H9 (cell line): Measurements from ENCODE around the gene PHLDA3. TPM values are rescaled to one million over a fixed set of nuclear protein-coding genes. Genes with fewer than 3 reads are reported as not detected.

ENCODE experiments used
- DNase-seq: peaks from one replicate; pipeline ENCODE4 v3.0.0-alpha.2; 2017
- H2AFZ ChIP-seq: one replicate; pipeline ENCODE4 v1.6.1; 2013; ENCODE audit warnings: mild to moderate bottlenecking, low read length, control low read depth, moderate library complexity
- H2AK5ac ChIP-seq: 2 replicates; pipeline ENCODE4 v1.6.1; 2013; ENCODE audit warnings: low read length, control low read depth, mixed read lengths; ENCODE audit not compliant: insufficient read length
- H2BK120ac ChIP-seq: one replicate; pipeline ENCODE4 v1.6.1; 2013; ENCODE audit warnings: low read depth, mild to moderate bottlenecking, low read length, control low read depth, inconsistent platforms; ENCODE audit not compliant: poor library complexity, severe bottlenecking
- H2BK12ac ChIP-seq: 2 replicates; pipeline ENCODE4 v1.6.1; 2013; ENCODE audit warnings: low read length, control low read depth, mixed read lengths, low read depth; ENCODE audit not compliant: insufficient read length
- H2BK15ac ChIP-seq: 2 replicates; pipeline ENCODE4 v1.6.1; 2013; ENCODE audit warnings: low read depth, low read length, control low read depth
- H2BK20ac ChIP-seq: one replicate; pipeline ENCODE4 v1.6.1; 2013; ENCODE audit warnings: low read depth, mild to moderate bottlenecking, low read length, control low read depth, inconsistent platforms; ENCODE audit not compliant: poor library complexity, severe bottlenecking
- H2BK5ac ChIP-seq: 2 replicates; pipeline ENCODE4 v1.6.1; 2013; ENCODE audit warnings: low read length, control low read depth, mixed read lengths; ENCODE audit not compliant: insufficient read length
- H3K14ac ChIP-seq: 2 replicates; pipeline ENCODE4 v1.6.1; 2013; ENCODE audit warnings: low read length, control low read depth; ENCODE audit not compliant: insufficient read depth
- H3K18ac ChIP-seq: 2 replicates; pipeline ENCODE4 v1.6.1; 2013; ENCODE audit warnings: low read depth, mild to moderate bottlenecking, mixed read lengths, low read length, control low read depth; ENCODE audit not compliant: insufficient read length
- H3K23ac ChIP-seq: 2 replicates; pipeline ENCODE4 v1.6.1; 2013; ENCODE audit warnings: low read length, control low read depth, mixed read lengths, low read depth; ENCODE audit not compliant: insufficient read length
- H3K23me2 ChIP-seq: 2 replicates; pipeline ENCODE4 v1.6.1; 2013; ENCODE audit warnings: low read depth, mild to moderate bottlenecking, mixed read lengths, low read length, control low read depth; ENCODE audit not compliant: insufficient read length, poor library complexity, severe bottlenecking
- H3K27ac ChIP-seq: 2 replicates; pipeline ENCODE4 v1.5.1; 2013; ENCODE audit warnings: low read length, control low read depth, mixed read lengths, low read depth; ENCODE audit not compliant: insufficient read length
- H3K27me3 ChIP-seq: 2 replicates; pipeline ENCODE4 v1.6.1; 2013; ENCODE audit warnings: low read length, control low read depth, inconsistent platforms; ENCODE audit not compliant: insufficient read depth
- H3K4ac ChIP-seq: 2 replicates; pipeline ENCODE4 v1.6.1; 2013; ENCODE audit warnings: low read depth, mild to moderate bottlenecking, control low read depth, inconsistent platforms, low read length, moderate library complexity
- H3K4me1 ChIP-seq: 2 replicates; pipeline ENCODE4 v1.6.1; 2013; ENCODE audit warnings: low read length, control low read depth, inconsistent platforms; ENCODE audit not compliant: insufficient read depth
- H3K4me2 ChIP-seq: 2 replicates; pipeline ENCODE4 v1.6.1; 2013; ENCODE audit warnings: low read length, control low read depth, mixed read lengths; ENCODE audit not compliant: insufficient read length, insufficient read depth
- H3K56ac ChIP-seq: 2 replicates; pipeline ENCODE4 v1.6.1; 2013; ENCODE audit warnings: low read depth, mild to moderate bottlenecking, mixed read lengths, low read length, control low read depth; ENCODE audit not compliant: insufficient read length
- H3K79me1 ChIP-seq: 2 replicates; pipeline ENCODE4 v1.6.1; 2013; ENCODE audit warnings: low read depth, mild to moderate bottlenecking, moderate library complexity, low read length, control low read depth, inconsistent platforms; ENCODE audit not compliant: insufficient read depth, poor library complexity, severe bottlenecking
- H3K79me2 ChIP-seq: 2 replicates; pipeline ENCODE4 v1.6.1; 2013; ENCODE audit warnings: low read length, control low read depth, inconsistent platforms; ENCODE audit not compliant: insufficient read depth
- H3K9ac ChIP-seq: 2 replicates; pipeline ENCODE4 v1.6.1; 2013; ENCODE audit warnings: low read length, control low read depth, mixed read lengths; ENCODE audit not compliant: insufficient read length; ENCODE audit errors: extremely low read depth
- H3K9me3 ChIP-seq: one replicate; pipeline ENCODE4 v1.6.1; 2013; ENCODE audit warnings: low read depth, low read length, inconsistent platforms; ENCODE audit not compliant: control insufficient read depth
- H3T11ph ChIP-seq: one replicate; pipeline ENCODE4 v1.6.1; 2013; ENCODE audit warnings: mild to moderate bottlenecking, low read length, control low read depth, inconsistent platforms
- H4K20me1 ChIP-seq: one replicate; pipeline ENCODE4 v1.6.1; 2013; ENCODE audit not compliant: control insufficient read depth, insufficient read length, insufficient read depth
- H4K5ac ChIP-seq: 2 replicates; pipeline ENCODE4 v1.6.1; 2013; ENCODE audit warnings: low read depth, mild to moderate bottlenecking, mixed read lengths, low read length, control low read depth; ENCODE audit not compliant: insufficient read length
- H4K8ac ChIP-seq: replicated peaks from 2 replicates; pipeline ENCODE4 v1.6.1; 2013; ENCODE audit warnings: low read length, control low read depth, mixed read lengths, low read depth; ENCODE audit not compliant: insufficient read length
- H4K91ac ChIP-seq: 2 replicates; pipeline ENCODE4 v1.6.1; 2013; ENCODE audit warnings: low read depth, mild to moderate bottlenecking, moderate library complexity, mixed read lengths, low read length, control low read depth; ENCODE audit not compliant: insufficient read length
- H3K27ac Mint-ChIP-seq, 3 experiments: 2 replicates in 2 of 3; 3 replicates in 1 of 3; pipeline ENCODE4 v1.8.0; 2020 to 2021; ENCODE audit warnings: mixed read lengths in 3 of 3, mild to moderate bottlenecking in 1 of 3, moderate library complexity in 1 of 3
- H3K27me3 Mint-ChIP-seq: 2 replicates; pipeline ENCODE4 v1.8.0; 2021; ENCODE audit warnings: low read depth, mild to moderate bottlenecking, moderate library complexity, mixed read lengths
- H3K36me3 Mint-ChIP-seq, 3 experiments: 2 replicates in 2 of 3; 3 replicates in 1 of 3; pipeline ENCODE4 v1.8.0; 2020 to 2021; ENCODE audit warnings: low read depth in 3 of 3, mixed read lengths in 3 of 3; ENCODE audit not compliant: insufficient read depth in 1 of 3
- H3K4me1 Mint-ChIP-seq, 2 experiments: 2 replicates each; pipeline ENCODE4 v1.8.0; 2020; ENCODE audit warnings: mixed read lengths in 2 of 2
- H3K4me3 Mint-ChIP-seq, 2 experiments: 2 replicates in 1 of 2; 3 replicates in 1 of 2; pipeline ENCODE4 v1.8.0; 2020 to 2021; ENCODE audit warnings: mild to moderate bottlenecking in 2 of 2, mixed read lengths in 2 of 2, moderate library complexity in 1 of 2
- H3K9me3 Mint-ChIP-seq, 2 experiments: 2 replicates in 1 of 2; 3 replicates in 1 of 2; pipeline ENCODE4 v1.8.0; 2020; ENCODE audit warnings: mild to moderate bottlenecking in 2 of 2, mixed read lengths in 2 of 2, moderate library complexity in 1 of 2
- WGBS: extraction: QIAGEN DNeasy Blood & Tissue Kit; methylation state at CpG from one replicate; pipeline ENCODE4 v1.1.7; 2013; ENCODE audit warnings: missing lambda C conversion rate, low lambda C conversion rate, mixed read lengths; ENCODE audit not compliant: insufficient read length; ENCODE audit errors: extremely low coverage; 5-methylcytosine and 5-hydroxymethylcytosine counted together
- total RNA-seq: library from RNA; stranded (reverse); gene quantifications from 2 replicates; pipeline ENCODE4 v1.2.1, GENCODE V29; 2021
- TF ChIP-seq, protein P1 (sequence below): fragments of 200-600 bp; sonication (generic); conservative IDR thresholded peaks from 3 replicates; pipeline ENCODE4 v1.8.0; 2021; ENCODE audit warnings: antibody characterized with exemption, mild to moderate bottlenecking

PHLDA3 gene
- total RNA-seq, 1 experiment from 2014 or later = 53.9 TPM

DNA sequence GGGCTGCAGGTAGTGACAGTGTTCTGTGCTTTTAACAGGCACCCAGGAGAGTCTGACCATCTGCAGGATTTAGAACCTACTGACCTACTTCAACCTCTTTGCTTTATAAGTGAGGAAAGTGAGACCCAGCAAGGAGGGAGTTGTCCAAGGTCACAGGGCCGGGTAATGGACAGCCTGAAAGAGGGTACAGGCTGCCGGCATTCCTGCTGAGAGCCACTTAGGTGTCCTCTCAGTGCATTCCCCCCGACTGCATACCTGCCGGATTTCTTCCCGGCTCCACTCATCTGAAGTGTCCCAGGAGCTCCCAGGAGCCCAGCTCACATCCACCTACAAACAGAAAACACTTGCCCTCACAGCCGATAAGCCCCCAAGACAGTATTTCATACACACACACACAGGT is 13.9 kb downstream of the PHLDA3 start:
- Histone ChIP-seq H2AFZ (no peak overlapping the region), H3K4me2 (no peak overlapping the region), H3K14ac (no peak overlapping the region), H3K79me1 (no peaks in the 10 kb centered on the region), H3K9me3 (no peaks in the 10 kb centered on the region), H2BK120ac (no peak overlapping the region), H3K4ac (no peak overlapping the region), H3K27ac (no peak overlapping the region), H4K20me1 (no peaks in the 10 kb centered on the region), H3T11ph (no peak overlapping the region), H4K91ac (no peak overlapping the region), H4K8ac (no peak overlapping the region), H2AK5ac (no peak overlapping the region), H2BK15ac (no peak overlapping the region), H3K23me2 (no peaks in the 10 kb centered on the region), H3K79me2 (no peaks in the 10 kb centered on the region), H3K9ac (no peak overlapping the region), H2BK12ac (no peak overlapping the region), H3K27me3 (no peaks in the 10 kb centered on the region), H3K18ac (no peak overlapping the region), H3K56ac (no peak overlapping the region), H2BK5ac (no peak overlapping the region), H2BK20ac (no peak overlapping the region), H4K5ac (no peak overlapping the region), H3K23ac (no peak overlapping the region), H3K4me1 (peaks cover 8% of the 10 kb centered on the region; the same call in 1 of the 2 replicates)
- Mint-ChIP-seq H3K4me1 (peaks cover 33 to 36% of the 10 kb centered on the region in 2 experiments), H3K36me3 (no peaks in the 10 kb centered on the region), H3K4me3 (no peak overlapping the region; a peak in 1 of 5 replicates), H3K27ac (no peak overlapping the region), H3K9me3 (no peaks in the 10 kb centered on the region), H3K27me3 (no peaks in the 10 kb centered on the region)
- no peak for DNase-seq
- TF ChIP-seq, protein P1, sequence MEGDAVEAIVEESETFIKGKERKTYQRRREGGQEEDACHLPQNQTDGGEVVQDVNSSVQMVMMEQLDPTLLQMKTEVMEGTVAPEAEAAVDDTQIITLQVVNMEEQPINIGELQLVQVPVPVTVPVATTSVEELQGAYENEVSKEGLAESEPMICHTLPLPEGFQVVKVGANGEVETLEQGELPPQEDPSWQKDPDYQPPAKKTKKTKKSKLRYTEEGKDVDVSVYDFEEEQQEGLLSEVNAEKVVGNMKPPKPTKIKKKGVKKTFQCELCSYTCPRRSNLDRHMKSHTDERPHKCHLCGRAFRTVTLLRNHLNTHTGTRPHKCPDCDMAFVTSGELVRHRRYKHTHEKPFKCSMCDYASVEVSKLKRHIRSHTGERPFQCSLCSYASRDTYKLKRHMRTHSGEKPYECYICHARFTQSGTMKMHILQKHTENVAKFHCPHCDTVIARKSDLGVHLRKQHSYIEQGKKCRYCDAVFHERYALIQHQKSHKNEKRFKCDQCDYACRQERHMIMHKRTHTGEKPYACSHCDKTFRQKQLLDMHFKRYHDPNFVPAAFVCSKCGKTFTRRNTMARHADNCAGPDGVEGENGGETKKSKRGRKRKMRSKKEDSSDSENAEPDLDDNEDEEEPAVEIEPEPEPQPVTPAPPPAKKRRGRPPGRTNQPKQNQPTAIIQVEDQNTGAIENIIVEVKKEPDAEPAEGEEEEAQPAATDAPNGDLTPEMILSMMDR = no peak
- no CpG with 5 or more reads among the region's 6 CpGs for WGBS
